Activated T-cell treated with anti-CD3 and anti-CD28 coated beads, Interleukin-2, amount 50 U/mL, for 72 hours (primary cell): ENCODE measurements around the gene ATG12. TPM values are rescaled to one million over a fixed set of nuclear protein-coding genes. Genes with fewer than 3 reads are reported as not detected.

Experiments used
- ATAC-seq, 2 donors: fragments of 150-1000 bp; cut with Tn5 transposase; replicated peaks in 1 of 2; 2 replicates each; pipeline ENCODE4 v1.10.0; 2021; ENCODE audit warnings: moderate library complexity in 2 of 2, mild to moderate bottlenecking in 1 of 2
- DNase-seq, 2 donors: peaks; one replicate each; pipeline ENCODE4 v3.0.0; 2021 to 2022; ENCODE audit warnings: mixed read lengths in 1 of 2
- H3K27ac Mint-ChIP-seq: one replicate; pipeline ENCODE4 v1.8.0; 2022; ENCODE audit warnings: mild to moderate bottlenecking, moderate library complexity, mixed read lengths
- H3K27me3 Mint-ChIP-seq: one replicate; pipeline ENCODE4 v1.8.0; 2022; ENCODE audit warnings: low read depth, mixed read lengths
- H3K36me3 Mint-ChIP-seq, 2 donors: one replicate each; pipeline ENCODE4 v1.8.0; 2022; ENCODE audit warnings: mixed read lengths in 2 of 2, mild to moderate bottlenecking in 1 of 2; ENCODE audit not compliant: insufficient read depth in 2 of 2
- H3K4me1 Mint-ChIP-seq: one replicate; pipeline ENCODE4 v1.8.0; 2022; ENCODE audit warnings: low read depth, mixed read lengths
- H3K4me3 Mint-ChIP-seq, 2 donors: one replicate each; pipeline ENCODE4 v1.8.0; 2022; ENCODE audit warnings: mild to moderate bottlenecking in 2 of 2, mixed read lengths in 2 of 2, moderate library complexity in 2 of 2
- H3K9me3 Mint-ChIP-seq, 2 donors: one replicate each; pipeline ENCODE4 v1.8.0; 2022; ENCODE audit warnings: mixed read lengths in 2 of 2
- total RNA-seq, 2 donors: library from RNA; stranded (reverse); gene quantifications; one replicate each; pipeline ENCODE4 v1.2.3, GENCODE V29; 2022

ATG12 gene
- total RNA-seq, 2 donors from 2014 or later, result 43.0 to 50.0 TPM

- Mint-ChIP-seq H3K27ac (no peak overlapping the region), H3K4me3 (no peak overlapping the region), H3K9me3 (peaks cover 2 to 10% of the 10 kb centered on the region in 2 donors), H3K27me3 (no peaks in the 10 kb centered on the region), H3K4me1 (peaks cover 25% of the 10 kb centered on the region), H3K36me3 (peaks cover 7 to 9% of the 10 kb centered on the region in 2 donors)
- ATAC-seq, result no peak
- no peak for DNase-seq
Measured at GRCh38 chr5:115857057-115857479, 15.7 kb upstream of the ATG12 start.

- peaks cover 25% of the 10 kb centered on the region for H3K4me1 Mint-ChIP-seq
Measured at GRCh38 chr5:115855959-115856358, 14.6 kb upstream of the ATG12 start.

GRCh38 chr5:115854139-115854538, 12.8 kb upstream of the ATG12 start:
- H3K9me3 Mint-ChIP-seq, result peaks cover 2 to 8% of the 10 kb centered on the region in 2 donors
- ATAC-seq, result no peak
- H3K4me1 Mint-ChIP-seq, result peaks cover 39% of the 10 kb centered on the region
- no peak overlapping the region for H3K27ac Mint-ChIP-seq
- H3K36me3 Mint-ChIP-seq, result peaks cover 4 to 9% of the 10 kb centered on the region in 2 donors
- H3K4me3 Mint-ChIP-seq, result no peak overlapping the region
- DNase-seq, result no peak
- no peaks in the 10 kb centered on the region for H3K27me3 Mint-ChIP-seq

More at GRCh38 chr5:115855959-115856358, 14.6 kb upstream of the ATG12 start:
- Mint-ChIP-seq H3K27ac (no peak overlapping the region), H3K27me3 (no peaks in the 10 kb centered on the region), H3K4me3 (no peak overlapping the region), H3K9me3 (peaks cover 2 to 8% of the 10 kb centered on the region in 2 donors), H3K36me3 (peaks cover 5 to 9% of the 10 kb centered on the region in 2 donors)
- DNase-seq (no peak), ATAC-seq (no peak)

GRCh38 chr5:115850744-115851416, 9.5 kb upstream of the ATG12 start:
- no peak for ATAC-seq
- Mint-ChIP-seq H3K27me3 (no peaks in the 10 kb centered on the region), H3K4me1 (peaks cover 22% of the 10 kb centered on the region), H3K27ac (peak overlapping the region; percentile 82), H3K4me3 (peak overlapping the region in 1 of 2 donors; percentile 39), H3K9me3 (peaks cover 2 to 8% of the 10 kb centered on the region in 2 donors), H3K36me3 (peaks cover 4 to 9% of the 10 kb centered on the region in 2 donors)
- no peak for DNase-seq

GRCh38 chr5:115849258-115849798, 8.0 kb upstream of the ATG12 start:
- ATAC-seq (peak in 1 of 2 donors; percentile 33), DNase-seq (no peak)
- Mint-ChIP-seq H3K4me3 (no peak overlapping the region), H3K36me3 (peaks cover 4 to 7% of the 10 kb centered on the region in 2 donors), H3K27ac (no peak overlapping the region), H3K9me3 (peaks cover 2 to 8% of the 10 kb centered on the region in 2 donors), H3K27me3 (no peaks in the 10 kb centered on the region), H3K4me1 (peaks cover 22% of the 10 kb centered on the region)

- Mint-ChIP-seq H3K27me3 (no peaks in the 10 kb centered on the region), H3K36me3 (peaks cover 0 to 2% of the 10 kb centered on the region in 2 donors), H3K27ac (no peak overlapping the region), H3K4me3 (no peak overlapping the region), H3K9me3 (no peaks in the 10 kb centered on the region), H3K4me1 (peaks cover 41% of the 10 kb centered on the region)
- no peak for DNase-seq
- no peak for ATAC-seq
Measured at GRCh38 chr5:115847290-115847689, 5.9 kb upstream of the ATG12 start.

GRCh38 chr5:115844321-115844817, 3.0 kb upstream of the ATG12 start:
- Mint-ChIP-seq H3K4me3 (no peak overlapping the region), H3K27me3 (no peaks in the 10 kb centered on the region), H3K4me1 (peaks cover 41% of the 10 kb centered on the region), H3K9me3 (no peaks in the 10 kb centered on the region), H3K36me3 (peaks cover 0 to 4% of the 10 kb centered on the region in 2 donors), H3K27ac (no peak overlapping the region)
- DNase-seq, result no peak
- ATAC-seq, result no peak

- peaks cover 0 to 4% of the 10 kb centered on the region in 2 donors for H3K36me3 Mint-ChIP-seq
- ATAC-seq (no peak), DNase-seq (no peak)
- H3K27ac Mint-ChIP-seq, result no peak overlapping the region
- H3K4me1 Mint-ChIP-seq, result peaks cover 44% of the 10 kb centered on the region
- H3K27me3 Mint-ChIP-seq, result no peaks in the 10 kb centered on the region
- H3K9me3 Mint-ChIP-seq, result no peaks in the 10 kb centered on the region
- H3K4me3 Mint-ChIP-seq, result peak overlapping the region; percentile 96
Measured at GRCh38 chr5:115843444-115844130, 2.2 kb upstream of the ATG12 start.

GRCh38 chr5:115842952-115843351, 1.6 kb upstream of the ATG12 start:
- Mint-ChIP-seq H3K9me3 (no peaks in the 10 kb centered on the region), H3K4me1 (peaks cover 49% of the 10 kb centered on the region), H3K36me3 (peaks cover 0 to 4% of the 10 kb centered on the region in 2 donors), H3K27ac (peak overlapping the region; percentile 91), H3K27me3 (no peaks in the 10 kb centered on the region), H3K4me3 (peak overlapping the region; percentile 96)
- DNase-seq (no peak), ATAC-seq (no peak)

- H3K4me1 Mint-ChIP-seq, result peaks cover 54% of the 10 kb centered on the region
- peak overlapping the region; percentile 91 for H3K27ac Mint-ChIP-seq
- peaks cover 4% of the 10 kb centered on the region in 2 donors for H3K36me3 Mint-ChIP-seq
- H3K27me3 Mint-ChIP-seq, result no peaks in the 10 kb centered on the region
- ATAC-seq, result peak; percentile 21 to 52
- DNase-seq, result no peak
- H3K4me3 Mint-ChIP-seq, result peak overlapping the region; percentile 96
- no peaks in the 10 kb centered on the region for H3K9me3 Mint-ChIP-seq
Measured at GRCh38 chr5:115842089-115842935, 947 bp upstream of the ATG12 start.

- no peaks in the 10 kb centered on the region for H3K9me3 Mint-ChIP-seq
- H3K4me3 Mint-ChIP-seq, result peak overlapping the region; percentile 96
- H3K4me1 Mint-ChIP-seq, result peaks cover 54% of the 10 kb centered on the region
- H3K27ac Mint-ChIP-seq, result peak overlapping the region; percentile 99
- peaks cover 8 to 10% of the 10 kb centered on the region in 2 donors for H3K36me3 Mint-ChIP-seq
- DNase-seq (no peak), ATAC-seq (no peak)
- H3K27me3 Mint-ChIP-seq, result no peaks in the 10 kb centered on the region
Measured at GRCh38 chr5:115840873-115841272, 492 bp downstream of the ATG12 start.

GRCh38 chr5:115838885-115839518, 2.4 kb downstream of the ATG12 start:
- Mint-ChIP-seq H3K9me3 (no peaks in the 10 kb centered on the region), H3K36me3 (peaks cover 12 to 23% of the 10 kb centered on the region in 2 donors), H3K27me3 (no peaks in the 10 kb centered on the region), H3K4me1 (peaks cover 45% of the 10 kb centered on the region), H3K4me3 (peak overlapping the region; percentile 96), H3K27ac (peak overlapping the region; percentile 41)
- peak in 1 of 2 donors; percentile 10 for DNase-seq
- peak in 1 of 2 donors; percentile 12 for ATAC-seq
